Measurements from ENCODE around the gene PARVA.

PARVA gene

GRCh38 chr11:12377824-12378593 is 638 bp downstream of the PARVA start:
- peak; percentile 60 for DNase-seq (ENCODE audit: low read depth)
- H3K4me3 ChIP-seq (ENCODE audit: low read depth, low read length) = peak overlapping the region; percentile 80
- no peak for TF ChIP-seq CTCF (conservative IDR thresholded peaks at IDR 0.05; ENCODE audit: low read depth, low read length)

- no peak overlapping the region for H3K4me3 ChIP-seq (ENCODE audit: low read depth, low read length)
Observed at GRCh38 chr11:12380565-12381325, 3.4 kb downstream of the PARVA start.

GRCh38 chr11:12381875-12382274 is 4.5 kb downstream of the PARVA start:
- no peak for TF ChIP-seq CTCF (conservative IDR thresholded peaks at IDR 0.05; ENCODE audit: low read depth, low read length)
- no peak overlapping the region for H3K4me3 ChIP-seq (ENCODE audit: low read depth, low read length)
- DNase-seq (ENCODE audit: low read depth) = peak; percentile 51

More at GRCh38 chr11:12380565-12381325, 3.4 kb downstream of the PARVA start:
- TF ChIP-seq CTCF (conservative IDR thresholded peaks at IDR 0.05; ENCODE audit: low read depth, low read length) = no peak
- DNase-seq (ENCODE audit: low read depth) = no peak

- no peak for TF ChIP-seq CTCF (conservative IDR thresholded peaks at IDR 0.05; ENCODE audit: low read depth, low read length)
- H3K4me3 ChIP-seq (ENCODE audit: low read depth, low read length) = no peak overlapping the region
- DNase-seq (ENCODE audit: low read depth) = no peak
Observed at GRCh38 chr11:12382451-12382850, 5.1 kb downstream of the PARVA start.

GRCh38 chr11:12386309-12386708 is 8.9 kb downstream of the PARVA start:
- no peak for TF ChIP-seq CTCF (conservative IDR thresholded peaks at IDR 0.05; ENCODE audit: low read depth, low read length)
- DNase-seq (ENCODE audit: low read depth) = no peak
- no peak overlapping the region for H3K4me3 ChIP-seq (ENCODE audit: low read depth, low read length)

GRCh38 chr11:12386745-12387144 is 9.4 kb downstream of the PARVA start:
- no peak for TF ChIP-seq CTCF (conservative IDR thresholded peaks at IDR 0.05; ENCODE audit: low read depth, low read length)
- H3K4me3 ChIP-seq (ENCODE audit: low read depth, low read length) = no peak overlapping the region
- no peak for DNase-seq (ENCODE audit: low read depth)
